Stimulated activated CD8-positive, alpha-beta memory T cell treated with anti-CD3 and anti-CD28 coated beads, Interleukin-15, amount 100 ng/mL, for 1 hour (primary cell): ENCODE data around the gene GMIP.
"Not testable (repeated sequence)": the region's sequence is repeated elsewhere in the genome, so short reads cannot be mapped to it uniquely, and the experiment has no call there.

Experiments used
- DNase-seq: peaks from one replicate; pipeline ENCODE4 v3.0.0-alpha.2; 2020; ENCODE audit warnings: low read depth

Gene GMIP

DNA sequence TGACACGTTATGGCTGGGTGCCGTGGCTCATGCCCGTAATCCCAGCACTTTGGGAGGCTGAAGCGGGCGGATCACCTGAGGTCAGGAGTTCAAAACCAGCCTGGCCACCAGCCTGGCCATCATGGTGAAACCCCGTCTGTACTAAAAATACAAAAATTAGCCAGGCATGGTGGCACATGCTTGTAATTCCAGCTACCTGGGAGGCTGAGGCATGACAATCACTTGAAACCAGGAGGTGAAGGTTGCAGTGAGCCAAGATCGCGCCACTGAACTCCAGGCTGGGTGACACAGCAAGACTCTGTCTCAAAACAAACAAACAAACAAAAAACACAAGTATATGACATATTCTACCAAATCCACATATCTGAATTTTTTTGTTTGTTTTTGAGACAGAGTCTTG lies 36.8 kb downstream of the GMIP start:
- not testable (repeated sequence) for DNase-seq

DNA sequence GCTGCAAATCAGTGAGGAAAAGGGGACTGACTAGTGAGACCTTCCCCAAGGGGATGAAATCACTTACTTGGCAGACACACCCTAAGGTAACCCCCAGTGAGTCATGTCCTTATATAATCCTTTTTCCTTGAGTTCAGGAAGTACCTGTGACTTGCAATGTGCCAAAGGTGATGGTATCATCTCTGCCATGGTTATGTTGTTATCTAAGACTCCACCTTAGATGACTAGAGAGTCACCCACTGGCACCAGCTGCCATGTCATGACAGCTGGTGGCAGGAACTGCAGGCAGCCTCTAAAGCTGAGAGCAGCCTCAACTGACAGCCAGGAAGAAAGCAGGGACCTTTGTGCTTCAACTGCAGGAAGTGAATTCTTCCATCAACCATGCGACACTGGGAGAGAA lies 37.4 kb downstream of the GMIP start:
- DNase-seq = no peak

DNA sequence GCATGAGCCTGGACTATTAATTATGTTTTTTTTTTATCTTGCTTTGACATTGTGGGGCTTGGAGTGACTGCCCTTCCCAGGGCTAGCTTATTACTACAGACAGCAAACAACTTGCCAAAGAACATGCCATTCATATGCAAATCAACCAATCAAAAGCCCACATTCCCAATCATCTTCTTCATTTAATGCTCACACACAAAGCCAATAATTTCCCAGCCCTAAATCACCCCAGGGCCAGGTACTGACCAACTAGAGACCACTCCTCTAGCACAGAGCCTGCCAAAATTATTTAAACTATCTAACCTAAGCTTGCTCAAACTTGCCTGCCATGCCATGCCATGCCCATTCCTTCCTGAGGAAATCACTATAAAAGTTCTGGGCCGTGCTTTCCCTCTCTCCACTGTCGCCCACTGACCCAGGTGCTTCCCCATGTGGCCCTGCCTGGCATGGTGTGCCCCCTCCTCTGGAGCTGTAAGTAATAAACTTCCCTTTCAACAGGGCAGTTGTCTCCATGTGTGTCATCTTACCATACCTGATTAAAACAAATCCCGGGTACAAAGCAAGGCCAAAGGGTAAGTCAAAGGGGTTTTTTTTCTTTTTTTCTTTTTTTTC lies 40.6 kb downstream of the GMIP start:
- no peak for DNase-seq

GRCh38 chr19:19602136-19602712 lies 41.2 kb downstream of the GMIP start:
- DNase-seq = no peak

GRCh38 chr19:19600793-19601330 lies 42.6 kb downstream of the GMIP start:
- DNase-seq = no peak

- not testable (repeated sequence) for DNase-seq
Measured at GRCh38 chr19:19598728-19599451, 44.6 kb downstream of the GMIP start.

- no peak for DNase-seq
Measured at GRCh38 chr19:19597809-19598306, 45.6 kb downstream of the GMIP start.

DNA sequence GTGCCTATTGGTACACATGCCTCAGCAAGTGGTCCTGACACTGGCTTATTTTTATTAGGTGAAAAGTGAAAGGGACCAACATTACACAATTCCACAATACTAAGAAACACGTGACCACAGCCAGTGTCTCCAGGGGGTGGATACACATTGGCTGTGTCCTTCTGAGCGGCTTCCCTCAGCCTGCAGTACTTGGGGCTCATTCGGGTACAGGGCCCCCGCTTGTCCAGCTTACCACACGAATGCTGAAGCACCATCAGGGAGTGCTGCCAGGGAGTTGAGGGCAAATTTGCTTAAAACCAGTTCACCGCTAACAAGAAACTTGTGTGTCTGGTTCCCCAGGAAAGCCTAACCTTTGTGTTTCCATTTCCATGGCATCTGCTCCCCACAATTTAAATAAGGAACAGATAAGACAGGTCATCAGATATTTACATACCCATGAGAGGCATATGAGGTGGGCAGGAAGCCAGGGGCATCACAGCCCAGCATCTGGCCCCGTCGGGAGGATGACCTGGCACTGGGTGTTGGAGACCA lies 48.2 kb downstream of the GMIP start:
- no peak for DNase-seq

GRCh38 chr19:19594381-19594780 lies 49.1 kb downstream of the GMIP start:
- no peak for DNase-seq

DNA sequence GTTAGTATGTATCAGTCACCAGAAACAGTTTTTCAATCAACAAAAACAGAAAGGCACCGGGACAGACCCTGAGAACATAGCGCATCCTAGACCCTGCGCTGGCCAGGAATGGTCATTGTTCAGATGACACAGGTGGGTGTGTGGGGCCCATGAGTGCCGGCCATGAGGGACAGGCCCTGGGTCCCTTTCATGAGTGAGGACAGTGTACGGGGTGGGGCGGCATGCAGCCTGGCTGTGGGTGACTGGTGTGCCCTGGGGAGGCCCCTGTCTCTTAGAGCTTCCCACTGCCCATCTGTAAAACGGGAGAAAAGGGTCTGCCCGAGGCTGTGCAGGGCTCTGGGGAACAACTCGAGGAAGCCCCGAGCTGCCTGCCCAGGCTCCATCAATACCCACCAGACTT lies 50.8 kb downstream of the GMIP start:
- DNase-seq = no peak

- no peak for DNase-seq
Measured at GRCh38 chr19:19591133-19591825, 52.2 kb downstream of the GMIP start.

DNA sequence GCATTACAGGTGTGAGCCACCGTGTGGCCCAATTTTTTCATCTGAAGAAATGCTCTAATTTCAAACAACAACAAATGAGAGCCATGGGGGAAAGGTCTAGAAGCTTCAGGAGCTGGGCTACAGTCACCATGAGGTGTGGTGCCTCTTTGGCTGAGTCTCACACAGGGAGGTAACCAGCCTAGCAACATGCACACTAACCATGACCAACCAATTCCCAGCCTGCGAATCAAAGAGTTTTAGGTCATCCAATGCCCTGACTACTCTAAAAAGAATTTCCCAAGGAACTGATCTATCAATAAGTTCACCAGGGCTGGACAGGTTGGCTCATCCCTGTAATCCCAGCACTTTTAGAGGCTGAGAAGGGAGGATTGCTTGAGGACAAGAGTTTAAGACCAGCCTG lies 54.9 kb downstream of the GMIP start:
- DNase-seq = no peak

DNA sequence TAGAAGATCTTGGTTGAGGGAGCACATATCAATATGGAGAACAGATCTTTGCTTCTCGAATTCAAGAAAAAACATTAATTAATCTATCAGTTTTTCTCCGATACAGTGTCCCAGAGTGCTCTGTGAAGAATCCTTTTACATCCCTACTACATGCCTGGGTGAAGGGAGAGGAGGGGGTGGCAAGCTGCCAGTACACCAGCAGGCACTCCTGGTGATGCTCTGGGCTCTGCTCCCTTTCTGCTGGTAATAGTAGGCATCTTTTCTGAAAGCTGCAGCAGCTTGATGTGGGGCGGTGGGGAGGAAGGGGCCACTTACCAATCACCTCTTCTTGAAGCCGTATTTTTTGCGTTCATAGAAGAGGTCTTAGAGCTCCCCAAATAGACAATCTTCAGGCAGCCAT lies 55.7 kb downstream of the GMIP start:
- no peak for DNase-seq

- DNase-seq = no peak
Measured at GRCh38 chr19:19584356-19584755, 59.1 kb downstream of the GMIP start.

- DNase-seq = no peak
Measured at GRCh38 chr19:19582471-19582870, 61.0 kb downstream of the GMIP start.

GRCh38 chr19:19581391-19581790 lies 62.1 kb downstream of the GMIP start:
- no peak for DNase-seq

DNA sequence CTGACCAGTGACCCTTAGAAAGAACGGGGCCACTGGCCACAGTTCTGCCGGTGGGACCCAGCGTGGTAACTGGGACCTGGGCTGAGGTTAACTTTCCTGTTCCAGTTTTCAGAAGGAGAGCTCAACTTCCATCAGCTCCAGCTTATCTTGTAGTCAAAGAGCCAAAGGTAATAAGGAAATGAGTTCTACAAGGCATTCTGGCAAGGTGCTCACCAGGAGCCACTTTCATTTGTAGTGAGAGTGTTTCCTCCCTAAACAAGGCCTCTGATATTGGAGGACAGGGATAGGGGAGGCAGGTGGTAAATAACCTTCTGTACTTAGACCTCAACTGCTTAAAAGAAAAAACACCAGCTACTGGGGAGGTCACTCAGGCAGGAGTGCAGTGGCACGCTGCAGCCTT lies 63.0 kb downstream of the GMIP start:
- no peak for DNase-seq

GRCh38 chr19:19579533-19580361 lies 63.7 kb downstream of the GMIP start:
- DNase-seq = no peak
